Smooth muscle cell of the coronary artery (primary cell): ENCODE measurements around the gene CECR2. TPM values are rescaled to one million over a fixed set of nuclear protein-coding genes. Genes with fewer than 3 reads are reported as not detected.

Source experiments
- total RNA-seq: library from RNA; depleted of rRNA; stranded (reverse); fragments of >200 nt; gene quantifications from 2 replicates; pipeline ENCODE4 v1.2.3, GENCODE V29; 2014; ENCODE audit warnings: low replicate concordance

Gene CECR2
- under 0.01 and 1.6 TPM in 2 replicates for total RNA-seq

GRCh38 chr22:17369439-17370025 lies at the start of gene CECR2:
TSS of gene CECR2 (plus strand) at chr22:17369460. CDS start at chr22:17369784, 324 bp downstream.

GRCh38 chr22:17562906-17563870 lies 193.9 kb downstream of the CECR2 start, which contains the start of gene SLC25A18:
TSS of gene SLC25A18 (plus strand) at chr22:17563498. CDS start at chr22:17579945, 16,447 bp downstream.

Other genes with a start within 250 kb of the CECR2 start
- 0.08 TPM in 1 of 2 replicates, not detected in the other for gene TMEM121B, start 248.1 kb upstream of the CECR2 start, total RNA-seq
- gene HDHD5, start 210.2 kb upstream of the CECR2 start, total RNA-seq = 21.2 and 39.7 TPM in 2 replicates
- gene ADA2, start 150.0 kb upstream of the CECR2 start, total RNA-seq = 1.8 and 2.5 TPM in 2 replicates
- gene SLC25A18, start 194.0 kb downstream of the CECR2 start, total RNA-seq = 0.15 TPM in 1 of 2 replicates, not detected in the other